NCI-H2107 (cell line): ENCODE measurements around the gene TBC1D9.

Experiments
- DNase-seq: peaks from one replicate; lab custom pipeline; 2025; lab: John Stamatoyannopoulos, UW

TBC1D9 gene

DNA sequence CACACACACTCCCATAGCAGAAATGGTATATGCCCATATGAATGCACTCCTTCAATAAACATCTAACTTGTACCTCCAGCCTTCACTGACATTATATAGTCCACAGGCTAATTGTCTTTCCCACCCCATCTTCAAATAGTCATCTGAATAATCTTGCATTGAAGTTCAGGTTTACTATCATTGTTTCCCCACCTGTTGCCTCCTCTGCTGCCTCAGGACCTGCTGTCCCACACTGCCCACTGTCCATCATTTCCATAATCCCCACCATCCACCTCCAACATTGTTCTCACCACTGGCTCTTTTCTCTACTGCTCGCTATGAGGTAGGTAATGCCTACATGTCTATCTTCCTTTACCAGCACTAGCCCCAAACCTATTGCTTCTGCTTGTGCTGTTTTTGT is 66.1 kb downstream of the TBC1D9 start:
- DNase-seq: no peak

DNA sequence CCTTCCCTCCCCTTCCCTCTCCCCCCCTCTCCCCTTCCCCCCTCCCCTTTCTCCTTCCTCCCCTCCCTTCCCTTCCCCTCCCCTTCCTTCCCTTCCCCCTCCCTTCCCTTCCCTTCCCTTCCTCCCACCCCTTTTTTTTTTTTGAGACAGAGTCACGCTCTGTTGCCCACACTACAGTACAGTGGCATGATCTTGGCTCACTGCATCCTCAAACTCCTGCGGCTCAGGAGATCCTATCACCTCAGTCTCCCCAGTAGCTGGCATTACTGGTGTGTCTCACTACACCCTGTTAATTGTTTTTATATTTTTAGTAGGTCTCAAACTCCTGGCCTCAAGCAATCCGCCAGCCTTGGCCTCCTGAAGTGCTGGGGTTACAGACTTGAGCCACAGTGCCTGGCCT is 66.6 kb downstream of the TBC1D9 start:
- no peak for DNase-seq

DNA sequence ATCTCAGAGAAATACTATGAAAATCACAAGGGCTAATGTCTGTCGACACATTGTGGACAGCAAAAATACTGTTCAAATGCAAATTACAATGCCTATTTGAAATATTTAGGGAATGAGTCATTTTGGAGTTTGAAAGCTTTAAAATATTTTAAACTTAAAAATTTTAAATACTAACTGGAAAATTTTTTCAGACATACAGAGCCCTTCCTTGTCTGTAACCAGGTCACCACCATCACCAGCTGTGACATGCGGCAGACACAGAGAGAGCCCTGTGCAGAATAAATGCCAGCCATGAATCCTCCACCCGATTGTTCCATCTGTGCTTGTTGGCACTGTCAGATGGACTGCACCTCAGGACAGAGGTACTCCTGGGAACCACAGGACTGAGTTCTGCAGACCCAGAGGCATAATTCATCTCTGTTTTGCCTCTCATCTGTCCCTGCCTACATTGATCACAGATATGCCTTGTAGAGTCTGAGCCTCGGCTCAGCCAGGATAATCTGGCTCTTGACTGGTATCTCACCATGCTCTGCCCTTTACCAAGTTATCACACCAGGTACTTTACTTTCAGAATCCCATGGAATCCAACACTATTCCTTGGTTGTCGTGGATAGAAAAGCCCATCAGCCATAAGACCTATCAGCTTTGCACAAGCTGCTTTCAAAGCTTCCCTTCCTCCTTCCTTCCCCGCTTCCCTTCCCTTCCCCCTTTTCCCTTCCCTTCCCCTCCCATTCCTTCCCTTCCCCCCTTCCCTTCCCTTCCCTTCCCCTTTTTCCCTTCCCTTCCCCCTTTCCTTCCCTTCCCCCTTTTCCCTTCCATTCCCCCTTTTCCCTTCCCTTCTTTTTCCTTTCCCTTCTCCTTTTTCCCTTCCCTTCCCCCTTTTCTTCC is 67.2 kb downstream of the TBC1D9 start:
- no peak for DNase-seq

DNA sequence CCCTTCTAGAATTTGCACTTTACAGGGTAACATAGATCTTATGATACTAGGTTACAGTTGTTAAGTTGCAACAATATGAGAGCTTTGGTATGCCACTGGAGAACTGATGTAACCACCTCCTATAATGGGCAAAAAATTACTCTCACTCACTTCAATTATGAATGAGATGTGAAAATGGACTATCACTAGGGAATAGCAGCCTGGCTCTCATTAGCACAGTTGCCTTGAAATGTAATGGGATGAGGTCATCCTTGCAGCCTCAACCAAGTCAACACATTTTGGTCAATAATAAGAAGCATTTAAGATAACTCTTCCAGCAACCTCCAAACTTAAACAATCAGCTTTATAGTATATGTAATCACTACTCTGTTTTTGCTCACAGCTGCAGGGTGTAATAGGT is 69.4 kb downstream of the TBC1D9 start:
- no peak for DNase-seq

DNA sequence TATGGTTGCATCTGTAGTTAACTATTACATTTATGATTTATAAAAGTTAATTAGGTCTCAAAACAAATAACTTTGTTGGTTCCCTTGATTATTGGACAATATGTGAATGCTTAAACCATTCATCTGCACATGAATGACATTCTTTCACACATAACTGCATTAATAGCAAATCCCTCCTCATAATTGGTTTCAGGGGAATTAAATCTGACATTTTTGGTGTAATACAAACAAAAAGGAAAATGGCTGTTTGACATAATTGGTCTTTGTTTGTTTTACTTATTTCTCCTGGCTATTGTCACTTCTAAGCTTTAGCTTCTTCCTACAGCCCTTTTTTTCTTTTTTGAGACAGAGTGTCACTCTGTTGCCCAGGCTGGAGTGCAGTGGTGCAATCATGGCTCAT is 71.9 kb downstream of the TBC1D9 start:
- DNase-seq: no peak

DNA sequence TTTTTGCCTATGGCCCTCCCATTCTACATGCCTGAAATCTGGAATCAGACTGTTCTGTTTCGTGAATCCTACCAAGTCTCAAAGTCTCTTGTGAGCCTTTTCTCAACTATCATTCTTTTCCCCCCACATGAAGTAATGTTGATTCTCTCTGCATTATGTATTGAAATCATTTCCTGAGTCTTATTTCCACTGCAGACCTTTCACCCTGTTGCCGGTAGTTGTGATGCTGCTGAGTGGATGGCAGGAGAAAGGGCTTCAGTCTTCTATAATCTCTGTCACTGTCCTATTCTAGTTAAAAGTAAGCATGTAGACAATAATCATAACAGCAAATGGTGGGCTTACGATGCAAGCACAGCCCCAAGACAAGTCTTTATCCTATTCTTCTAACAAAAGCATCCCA is 75.0 kb downstream of the TBC1D9 start:
- no peak for DNase-seq

DNA sequence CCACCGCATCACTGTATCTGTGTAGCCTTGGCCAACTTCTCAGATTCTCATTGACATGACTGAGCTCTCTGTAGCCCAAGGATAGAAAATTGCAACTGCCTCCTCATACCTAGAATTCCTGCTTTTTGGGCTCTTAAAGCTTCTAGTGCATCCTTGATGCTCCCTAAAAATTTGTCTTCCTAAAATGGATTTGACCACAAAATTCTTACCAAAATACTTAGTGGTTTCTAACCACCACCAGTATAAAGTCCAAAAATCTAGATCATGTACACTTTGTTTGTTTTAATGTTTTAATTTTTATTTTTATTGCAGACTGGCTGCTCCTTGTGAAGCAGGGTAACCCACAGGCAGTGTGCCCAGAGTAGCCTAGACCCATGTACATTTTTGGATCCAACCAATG is 75.5 kb downstream of the TBC1D9 start:
- no peak for DNase-seq

DNA sequence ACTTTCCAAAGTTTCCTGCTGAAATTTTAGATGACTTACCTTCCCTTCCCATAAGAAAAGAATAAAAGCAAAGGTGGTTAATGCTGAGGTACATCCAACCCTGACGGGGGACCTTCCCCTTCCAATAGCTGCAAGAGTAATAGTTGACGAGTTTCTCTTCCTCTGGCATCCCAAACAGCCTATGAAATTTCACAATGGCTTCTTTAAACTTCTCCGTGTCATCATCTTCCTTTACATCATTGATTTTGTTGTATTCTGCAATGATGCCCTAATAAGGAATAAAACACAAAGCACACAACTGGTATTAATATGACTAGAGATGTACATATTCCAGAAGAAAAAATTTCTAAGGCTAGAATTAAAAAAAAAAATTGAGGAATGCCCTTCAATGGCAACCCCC is 76.6 kb downstream of the TBC1D9 start:
- DNase-seq: no peak

DNA sequence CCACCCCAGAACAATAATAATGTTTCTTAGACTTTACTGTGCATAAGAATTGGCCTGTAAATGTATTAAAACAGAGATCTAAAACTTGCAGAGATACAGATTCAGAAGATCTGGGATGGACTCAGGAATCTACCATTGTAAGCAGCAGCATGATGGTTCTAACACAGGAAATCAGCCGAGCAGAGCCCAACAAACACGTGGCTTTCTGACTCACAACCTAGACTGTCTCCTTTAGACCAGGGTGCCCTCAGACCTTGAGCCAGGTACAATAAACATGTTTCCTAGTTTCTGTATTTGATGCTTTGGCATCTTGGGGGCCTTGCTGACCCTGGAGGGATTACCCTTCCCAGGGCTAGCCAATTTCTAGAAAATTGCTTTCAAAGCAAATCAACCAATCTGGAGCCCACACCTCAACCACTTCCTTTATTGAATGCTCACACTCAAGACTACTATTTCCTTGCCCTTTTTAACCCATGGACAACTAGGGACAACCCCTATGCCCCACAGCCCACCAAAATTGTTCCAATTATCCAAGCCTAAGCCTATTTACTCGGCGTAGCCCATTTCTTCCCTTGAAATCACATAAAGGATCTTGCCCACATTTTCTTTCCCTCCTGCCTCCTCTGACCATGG is 80.5 kb downstream of the TBC1D9 start:
- no peak for DNase-seq

DNA sequence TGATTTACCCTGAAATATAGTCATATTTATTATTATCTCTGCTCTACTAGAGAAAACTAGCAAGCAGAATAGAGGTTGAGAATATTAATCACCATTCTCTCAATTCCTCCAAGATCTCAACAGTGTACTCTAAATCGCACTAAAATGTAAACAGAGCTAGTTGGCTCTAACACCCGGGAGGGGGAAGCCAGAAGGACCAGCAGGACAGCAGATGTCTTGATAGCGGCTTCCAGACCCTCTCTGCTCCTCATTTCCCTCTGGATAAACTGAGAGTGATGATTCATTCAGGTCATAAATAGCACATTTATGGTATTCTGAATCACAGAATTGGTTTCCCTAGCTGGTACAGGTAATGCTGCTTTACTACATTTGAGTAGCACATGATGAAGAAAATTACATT is 82.5 kb downstream of the TBC1D9 start:
- DNase-seq: no peak

DNA sequence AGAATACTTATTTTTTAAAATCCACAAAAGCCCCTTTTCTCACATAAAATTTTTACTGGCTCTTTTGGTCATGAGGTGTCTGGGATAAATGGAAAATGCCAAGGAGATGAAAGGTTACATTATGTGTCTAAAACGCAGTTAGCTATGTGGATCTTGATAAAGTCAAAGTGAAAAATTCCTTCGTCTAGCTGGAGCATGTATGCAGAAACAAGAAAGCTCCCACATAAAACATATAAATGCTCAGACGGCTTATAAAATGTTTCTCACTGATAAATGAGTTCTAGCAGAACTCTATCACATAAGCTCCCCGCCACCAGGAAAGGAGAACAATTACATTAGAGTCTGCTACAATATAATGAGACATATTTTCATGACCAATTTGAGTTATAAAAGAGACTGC is 83.8 kb downstream of the TBC1D9 start:
- no peak for DNase-seq

DNA sequence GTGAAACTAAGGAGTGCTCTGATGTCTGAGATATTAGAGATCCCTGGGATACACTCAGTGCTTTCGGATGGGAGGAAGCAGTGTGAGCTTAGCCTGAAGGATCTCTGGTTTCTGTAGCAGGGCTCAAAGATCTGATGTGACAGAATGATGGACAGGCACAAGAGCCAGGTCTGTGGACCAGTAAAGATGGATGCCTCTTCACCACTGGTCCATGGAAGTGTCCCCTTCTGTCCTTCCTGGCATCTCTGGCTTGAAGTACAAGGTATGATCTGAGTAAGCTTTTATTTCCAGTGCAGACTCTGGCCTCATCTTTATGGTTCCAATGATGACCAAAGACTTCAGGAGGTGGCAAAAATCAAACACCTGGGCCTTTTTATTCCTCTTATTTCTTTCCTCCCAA is 88.1 kb downstream of the TBC1D9 start:
- no peak for DNase-seq

DNA sequence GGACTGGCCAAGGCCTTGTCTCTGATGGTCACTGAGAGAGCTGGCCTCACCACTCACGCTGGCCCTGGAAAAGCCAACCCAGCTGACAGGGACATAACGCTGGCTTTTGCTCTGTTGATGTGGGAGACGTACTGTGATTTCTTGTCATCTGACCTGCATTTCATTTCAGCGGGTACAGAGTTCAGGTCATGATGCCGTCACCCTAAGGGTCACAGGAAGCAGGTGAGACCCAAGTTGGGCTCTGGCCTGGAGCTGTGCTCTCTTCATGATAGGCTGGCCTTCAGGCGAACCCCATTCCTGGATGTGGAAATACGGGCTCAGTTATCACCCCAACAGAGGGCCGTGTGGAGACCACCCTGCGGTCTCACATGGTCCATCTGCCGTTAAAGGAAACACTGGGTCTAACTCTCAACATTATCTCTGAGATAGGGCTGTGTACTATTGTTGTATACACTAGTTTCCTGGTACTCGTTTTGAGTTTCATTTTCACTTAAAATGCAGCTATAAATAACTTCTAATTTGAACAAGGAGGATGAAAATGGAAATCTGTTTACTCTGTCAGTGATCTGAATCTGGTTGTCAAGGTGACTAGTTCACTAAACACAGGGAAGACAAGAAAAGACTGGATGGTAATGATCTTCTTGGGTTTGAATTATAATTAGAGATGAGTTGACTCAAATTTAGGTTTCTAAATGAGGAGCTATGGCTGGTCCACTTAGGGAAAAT is 89.1 kb downstream of the TBC1D9 start:
- no peak for DNase-seq

DNA sequence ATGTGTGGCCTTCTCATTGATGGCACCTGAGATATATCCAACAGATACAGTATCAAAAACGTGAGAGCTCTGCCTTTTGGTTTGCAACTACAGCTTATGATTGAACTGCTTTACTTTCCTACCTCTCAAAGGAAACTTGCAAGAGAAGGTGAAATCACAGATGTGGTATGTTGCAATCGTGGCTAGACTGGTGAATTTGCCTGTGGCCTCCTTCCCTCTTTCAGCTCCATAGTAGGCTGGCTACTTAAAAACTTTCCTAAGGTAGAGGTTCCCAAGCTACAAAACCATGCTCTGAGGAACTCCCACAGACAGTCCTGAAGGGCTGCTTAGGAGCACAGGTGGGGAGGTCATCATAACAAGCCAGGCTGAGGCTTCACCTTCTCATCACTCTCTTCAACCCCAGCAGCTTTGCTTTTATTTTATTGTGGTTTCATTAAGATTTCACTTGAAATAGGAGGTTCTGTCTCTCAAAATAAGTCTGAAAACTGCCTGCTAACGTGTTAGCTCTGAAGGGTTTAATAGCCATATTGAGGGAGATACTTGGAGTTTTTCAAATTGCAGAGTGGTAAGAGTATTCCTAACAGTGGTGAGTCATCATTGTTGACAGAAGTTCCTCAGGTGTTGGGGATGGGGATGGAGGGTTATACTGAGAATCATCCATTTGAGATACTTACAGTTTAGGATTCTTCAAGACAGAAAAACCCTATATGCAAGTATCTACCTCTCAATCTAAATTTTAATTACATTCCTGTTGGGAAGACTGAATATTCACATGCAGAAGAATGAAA is 93.9 kb downstream of the TBC1D9 start:
- DNase-seq: no peak

DNA sequence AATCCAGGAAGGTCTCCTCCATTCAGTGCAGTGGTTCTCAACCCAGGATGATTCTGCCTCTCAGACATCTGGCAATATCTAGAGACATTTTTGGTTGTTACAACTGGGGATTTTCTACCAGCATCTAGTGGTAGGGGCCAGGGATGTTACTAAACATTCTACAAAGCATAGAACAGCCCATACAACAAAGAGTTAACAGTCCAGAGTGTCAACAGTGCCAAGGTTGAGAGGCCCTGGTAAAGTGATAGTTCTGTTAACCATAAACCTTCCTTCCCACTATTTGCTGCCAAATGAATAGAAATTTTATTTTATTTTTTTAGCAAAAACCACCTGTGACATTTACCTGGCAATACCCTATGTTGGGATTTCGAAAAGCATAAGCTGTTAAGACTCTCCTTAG is 94.6 kb downstream of the TBC1D9 start:
- DNase-seq: no peak

DNA sequence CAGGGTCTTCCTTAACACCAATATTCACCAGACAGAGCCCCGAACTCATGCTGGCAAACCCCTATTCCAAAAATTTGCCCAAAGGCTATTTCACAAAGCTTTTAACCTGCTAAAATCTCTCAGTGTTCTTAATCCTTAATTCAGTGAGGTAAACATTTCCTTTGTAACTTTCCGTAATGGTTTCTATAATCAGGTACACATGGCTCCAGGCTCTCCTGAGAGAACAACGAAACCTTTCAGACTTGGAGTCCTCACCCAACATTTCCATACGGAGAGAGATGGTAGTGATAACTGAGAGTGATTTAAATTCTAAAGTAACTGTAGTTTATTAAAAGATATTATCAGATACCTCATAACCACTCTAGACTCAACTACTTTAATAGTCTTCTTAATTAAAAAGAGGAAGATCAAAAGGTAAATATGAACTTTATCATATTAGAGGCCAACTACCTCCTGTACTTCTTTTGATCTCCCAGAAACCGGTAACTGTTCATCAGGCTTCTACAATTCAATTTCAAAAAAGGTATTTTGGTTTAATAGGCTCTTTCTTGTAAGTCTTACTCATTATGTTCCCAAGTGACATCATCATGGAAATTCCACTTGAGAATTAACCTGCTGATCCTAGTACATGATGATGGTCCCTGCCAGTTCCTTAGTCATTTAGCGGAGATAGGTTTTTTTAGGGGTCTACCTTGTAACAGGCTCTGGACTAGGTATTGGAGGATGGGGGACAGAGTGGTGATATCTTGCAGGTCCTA is 96.1 kb downstream of the TBC1D9 start:
- no peak for DNase-seq

DNA sequence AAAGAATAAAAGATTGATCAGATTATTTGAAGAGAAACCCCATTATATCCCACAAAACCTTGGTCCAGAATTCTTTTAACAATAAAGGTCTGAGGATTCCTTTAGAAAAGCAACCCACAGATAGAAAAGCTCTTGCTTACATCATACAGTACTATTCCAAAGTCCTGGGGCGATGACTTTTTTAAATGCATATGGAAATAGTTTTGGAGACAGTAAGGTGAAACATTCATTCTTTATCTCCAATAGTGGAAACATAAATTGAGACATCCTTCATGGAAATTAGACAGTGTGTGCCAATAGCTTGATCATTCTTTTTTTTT is 101.7 kb downstream of the TBC1D9 start:
- no peak for DNase-seq

DNA sequence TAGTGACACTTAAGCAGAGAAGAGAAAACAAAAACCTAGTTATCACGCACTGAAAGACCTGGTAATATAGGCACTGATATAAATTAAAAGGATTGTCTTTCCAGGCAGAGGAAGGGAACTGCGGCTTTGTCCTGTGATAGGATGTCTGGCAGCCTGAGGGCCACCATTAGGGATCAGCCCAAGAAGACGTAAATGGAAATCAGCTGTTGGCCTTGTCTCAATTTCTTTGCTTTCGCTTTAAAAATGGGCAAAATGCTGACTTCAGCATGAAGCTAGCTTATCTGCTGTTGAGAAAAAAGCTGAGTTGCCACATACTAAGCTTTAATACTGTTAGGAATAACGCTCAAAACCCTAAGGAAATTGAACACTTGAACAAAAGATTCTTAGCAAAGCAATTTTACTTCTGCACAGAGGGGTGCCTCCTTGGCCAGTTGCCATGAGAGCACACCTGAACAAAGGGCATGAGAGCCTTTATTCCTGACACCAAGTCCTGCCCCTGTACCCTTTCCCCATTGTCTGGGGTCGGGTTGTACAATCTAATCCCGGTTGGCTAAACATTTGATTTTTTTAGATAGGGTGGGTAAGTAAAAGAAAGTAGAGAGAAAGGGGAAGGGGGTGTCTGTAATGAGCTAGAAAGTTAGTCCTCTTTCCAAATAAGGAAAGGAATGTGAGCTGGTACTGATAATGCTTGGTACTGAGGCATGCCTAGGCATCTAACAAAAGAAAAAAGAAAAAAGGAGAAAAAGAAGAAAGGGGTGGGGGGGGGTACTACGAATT is 102.3 kb downstream of the TBC1D9 start:
- DNase-seq: no peak

DNA sequence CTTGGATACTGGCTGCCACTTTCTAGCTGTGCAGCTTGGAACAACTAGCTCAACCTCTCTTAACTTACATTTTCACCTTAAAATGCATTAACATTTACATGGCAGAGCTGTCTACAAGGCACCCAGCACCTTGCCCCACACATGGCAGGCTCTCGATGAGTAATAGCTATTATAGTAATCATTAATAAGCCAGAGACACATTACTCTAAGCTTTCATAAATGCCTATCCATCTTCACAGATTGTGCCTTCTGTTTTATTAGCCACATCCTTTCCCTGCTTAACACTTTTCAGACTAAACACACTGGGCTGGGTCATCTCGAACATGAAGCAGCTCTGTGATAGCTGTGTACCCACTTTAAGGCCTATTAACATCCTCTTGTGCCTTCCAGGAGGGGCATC is 103.6 kb downstream of the TBC1D9 start:
- DNase-seq: no peak

DNA sequence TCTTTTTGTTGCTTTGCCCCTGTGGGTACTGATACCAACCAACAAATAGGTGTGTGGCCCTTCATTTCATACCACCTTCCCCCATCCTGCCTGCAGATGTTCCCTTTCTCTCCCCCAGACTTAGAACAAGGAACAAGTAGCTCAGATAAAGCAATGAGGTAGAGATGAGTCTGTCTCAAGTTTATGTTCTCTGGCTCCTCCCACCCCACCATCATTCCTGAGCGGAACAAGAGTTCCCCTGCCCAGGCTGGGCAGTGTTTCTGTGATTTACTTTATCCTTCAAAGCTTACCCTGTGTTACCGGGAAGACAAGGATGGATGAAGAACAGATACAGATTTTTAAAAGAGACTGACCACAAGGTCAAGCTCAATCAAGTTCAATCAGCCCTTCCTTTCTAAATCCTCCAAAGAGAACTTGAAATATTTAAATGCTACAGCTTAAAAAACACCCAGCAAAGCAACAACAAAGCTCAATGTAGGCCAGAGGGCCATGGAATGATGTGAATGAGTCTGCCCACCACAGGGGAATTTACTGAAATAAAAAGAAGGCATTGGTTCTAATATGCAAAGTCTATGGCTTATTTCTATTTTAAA is 107.4 kb downstream of the TBC1D9 start:
- DNase-seq: no peak
